A673 (cell line): ENCODE measurements around the gene INPP4A. TPM values are rescaled to one million over a fixed set of nuclear protein-coding genes. Genes with fewer than 3 reads are reported as not detected.

ENCODE experiments used
- BruUV-seq: library from RNA; stranded (reverse); fragments of 400-500 nt; replicated peaks from 2 replicates; lab custom pipeline; 2021; lab: Mats Ljungman, UMichigan
- CTCF ChIA-PET: fragments of 300-600 bp; sonication (Branson Sonifier 250); formaldehyde crosslinking; loops from one replicate; lab custom pipeline; 2022; ENCODE audit warnings: antibody characterized with exemption; lab: Charles Lee
- POLR2A ChIA-PET: fragments of 300-600 bp; sonication (Branson Sonifier 250); formaldehyde crosslinking; loops from one replicate; lab custom pipeline; 2022; ENCODE audit warnings: antibody characterized with exemption; ENCODE audit not compliant: low non-redundant PET; lab: Charles Lee
- DNase-seq: peaks from one replicate; pipeline ENCODE4 v3.0.0-alpha.2; 2015; ENCODE audit warnings: low spot score
- H3K27ac ChIP-seq: fragments of 200-600 bp; sonication (generic); 2 replicates; pipeline ENCODE4 v1.5.1; 2016; ENCODE audit warnings: mixed run types, low read depth, mild to moderate bottlenecking, mixed read lengths, antibody characterized with exemption, low read length; ENCODE audit not compliant: poor library complexity, severe bottlenecking
- H3K27me3 ChIP-seq: fragments of 200-600 bp; sonication (generic); replicated peaks from 2 replicates; pipeline ENCODE4 v1.6.1; 2017; ENCODE audit warnings: mixed run types, low read depth, mild to moderate bottlenecking, mixed read lengths, antibody characterized with exemption, low read length; ENCODE audit not compliant: insufficient read depth, poor library complexity
- H3K36me3 ChIP-seq: fragments of 200-600 bp; sonication (generic); 2 replicates; pipeline ENCODE4 v1.6.1; 2016; ENCODE audit warnings: mixed run types, mild to moderate bottlenecking, mixed read lengths, antibody characterized with exemption, low read length; ENCODE audit not compliant: insufficient read depth, poor library complexity, severe bottlenecking
- H3K4me1 ChIP-seq: fragments of 200-600 bp; sonication (generic); 2 replicates; pipeline ENCODE4 v1.6.1; 2017; ENCODE audit warnings: mixed run types, mild to moderate bottlenecking, mixed read lengths, antibody characterized with exemption, low read length; ENCODE audit not compliant: insufficient read depth, poor library complexity, severe bottlenecking
- H3K4me3 ChIP-seq: fragments of 200-600 bp; sonication (generic); 2 replicates; pipeline ENCODE4 v1.5.1; 2016; ENCODE audit warnings: low read depth, mixed run types, mild to moderate bottlenecking, mixed read lengths, low read length; ENCODE audit not compliant: poor library complexity, severe bottlenecking
- H3K9me3 ChIP-seq: fragments of 200-600 bp; sonication (generic); 2 replicates; pipeline ENCODE4 v1.6.1; 2016; ENCODE audit warnings: mixed run types, low read depth, mild to moderate bottlenecking, mixed read lengths, antibody characterized with exemption, low read length; ENCODE audit not compliant: poor library complexity, severe bottlenecking
- EZH2 ChIP-seq: fragments of 200-600 bp; sonication (generic); IDR thresholded peaks from 2 replicates; pipeline ENCODE4 v1.6.1; 2017; ENCODE audit warnings: borderline replicate concordance, low read depth, mild to moderate bottlenecking, mixed read lengths, antibody characterized with exemption, low read length; ENCODE audit not compliant: poor library complexity, severe bottlenecking
- intact Hi-C: fragments of 100-400 bp; cut with micrococcal nuclease; formaldehyde crosslinking; loops from one replicate; pipeline ENCODE4 v1.10.0; 2022; ENCODE audit not compliant: unreplicated experiment
- total RNA-seq: library from RNA; stranded (reverse); gene quantifications from 2 replicates; pipeline ENCODE4 v1.2.3, GENCODE V29; 2021
- TF ChIP-seq, protein P1 (sequence below): fragments of 300-800, 200-600 bp; sonication (generic); conservative IDR thresholded peaks from 2 replicates; pipeline ENCODE4 v1.5.1; 2017; ENCODE audit warnings: low read depth, mild to moderate bottlenecking, antibody characterized with exemption, low read length, moderate library complexity, mixed read lengths

Gene INPP4A
- total RNA-seq, 1 experiment from 2014 or later = 33.5 TPM

DNA sequence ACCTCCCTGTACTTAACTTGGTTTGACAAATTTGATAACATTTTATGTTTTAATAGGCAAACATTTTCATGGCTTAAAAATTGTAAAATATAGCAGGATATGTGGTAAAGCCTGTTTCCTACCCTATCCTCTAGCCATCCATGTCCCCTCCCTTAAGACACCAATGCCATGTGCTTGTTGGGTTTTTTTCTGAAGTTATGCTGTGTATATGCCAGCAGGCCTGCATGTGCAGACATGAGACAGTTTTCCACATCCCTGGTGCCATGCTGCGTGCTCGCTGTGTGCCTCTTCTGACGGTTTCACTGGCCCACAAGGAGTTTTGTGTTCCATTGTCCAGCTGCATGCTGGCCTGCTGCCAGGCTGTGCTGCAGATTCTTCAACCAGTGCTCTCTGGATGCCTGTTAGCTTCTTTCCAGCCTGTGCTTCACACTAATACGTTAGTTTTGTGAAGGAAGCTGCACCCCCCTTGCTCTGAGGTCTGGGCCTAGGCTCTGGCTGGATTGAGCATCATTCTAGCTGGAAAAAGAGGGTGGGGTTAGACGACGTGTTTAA lies 16.9 kb downstream of the INPP4A start:
- H3K36me3 ChIP-seq = no peaks in the 10 kb centered on the region
- POLR2A ChIA-PET = no interaction called here

DNA sequence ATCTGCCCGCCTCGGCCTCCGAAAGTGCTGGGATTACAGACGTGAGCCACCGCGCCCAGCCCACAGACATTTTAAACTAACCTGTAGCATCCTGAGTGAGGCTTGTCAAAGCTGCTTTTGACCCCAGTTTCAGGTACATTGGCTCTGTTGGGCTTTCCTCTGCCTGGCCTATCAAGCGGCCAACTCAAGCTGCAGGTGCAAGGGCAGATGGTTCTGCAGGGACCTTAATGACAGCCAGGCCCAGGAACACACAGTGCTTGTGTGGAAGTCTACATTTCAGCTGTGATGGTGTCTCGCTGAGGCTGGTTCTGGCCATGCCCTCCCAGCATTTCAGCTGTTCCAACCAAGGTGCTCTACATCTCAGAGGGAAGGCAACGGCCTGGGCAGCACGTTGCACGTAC lies 18.4 kb downstream of the INPP4A start:
- ChIA-PET CTCF (no interaction called here), POLR2A (no interaction called here)
- no peak for DNase-seq
- intact Hi-C loops = no loop called here
- Histone ChIP-seq H3K27ac (no peak overlapping the region), H3K9me3 (no peaks in the 10 kb centered on the region), H3K4me1 (peaks cover 27% of the 10 kb centered on the region), H3K4me3 (no peak overlapping the region), H3K27me3 (no peaks in the 10 kb centered on the region), H3K36me3 (no peaks in the 10 kb centered on the region)
- TF ChIP-seq EZH2 = no peak
- TF ChIP-seq, protein P1, sequence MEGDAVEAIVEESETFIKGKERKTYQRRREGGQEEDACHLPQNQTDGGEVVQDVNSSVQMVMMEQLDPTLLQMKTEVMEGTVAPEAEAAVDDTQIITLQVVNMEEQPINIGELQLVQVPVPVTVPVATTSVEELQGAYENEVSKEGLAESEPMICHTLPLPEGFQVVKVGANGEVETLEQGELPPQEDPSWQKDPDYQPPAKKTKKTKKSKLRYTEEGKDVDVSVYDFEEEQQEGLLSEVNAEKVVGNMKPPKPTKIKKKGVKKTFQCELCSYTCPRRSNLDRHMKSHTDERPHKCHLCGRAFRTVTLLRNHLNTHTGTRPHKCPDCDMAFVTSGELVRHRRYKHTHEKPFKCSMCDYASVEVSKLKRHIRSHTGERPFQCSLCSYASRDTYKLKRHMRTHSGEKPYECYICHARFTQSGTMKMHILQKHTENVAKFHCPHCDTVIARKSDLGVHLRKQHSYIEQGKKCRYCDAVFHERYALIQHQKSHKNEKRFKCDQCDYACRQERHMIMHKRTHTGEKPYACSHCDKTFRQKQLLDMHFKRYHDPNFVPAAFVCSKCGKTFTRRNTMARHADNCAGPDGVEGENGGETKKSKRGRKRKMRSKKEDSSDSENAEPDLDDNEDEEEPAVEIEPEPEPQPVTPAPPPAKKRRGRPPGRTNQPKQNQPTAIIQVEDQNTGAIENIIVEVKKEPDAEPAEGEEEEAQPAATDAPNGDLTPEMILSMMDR = no peak
- no TSS peak for BruUV-seq

More for the DNA sequence above, 16.9 kb downstream of the INPP4A start:
- intact Hi-C loops = no loop called here
- H3K27ac ChIP-seq = no peak overlapping the region
- BruUV-seq = no TSS peak
- no peaks in the 10 kb centered on the region for H3K27me3 ChIP-seq
- peaks cover 21% of the 10 kb centered on the region for H3K4me1 ChIP-seq
- H3K9me3 ChIP-seq = no peaks in the 10 kb centered on the region
- CTCF ChIA-PET = no interaction called here
- TF ChIP-seq EZH2 = no peak
- TF ChIP-seq, protein P1 = no peak
- no peak overlapping the region for H3K4me3 ChIP-seq
- DNase-seq = no peak

DNA sequence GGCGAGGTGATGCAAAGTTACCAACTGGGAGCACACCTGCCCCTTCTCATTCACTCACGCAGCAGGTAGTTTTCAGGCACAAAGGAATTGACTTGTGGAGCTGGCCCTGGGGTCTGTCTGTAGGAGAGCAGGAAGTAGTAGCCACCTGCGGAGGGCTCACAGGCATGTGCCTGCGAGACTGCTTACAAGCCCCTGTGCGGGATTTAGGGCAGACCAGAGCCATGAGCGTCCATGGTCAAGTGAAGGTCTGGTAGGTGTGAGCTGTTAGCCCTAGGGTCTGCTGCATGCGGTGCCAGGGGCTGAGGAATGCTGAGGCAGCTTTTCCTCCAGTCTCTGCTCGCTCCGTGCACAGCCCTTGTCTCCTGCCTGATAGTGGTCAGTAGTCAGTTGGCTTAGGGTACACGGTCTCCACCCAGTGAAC lies 18.9 kb downstream of the INPP4A start:
- Histone ChIP-seq H3K36me3 (no peaks in the 10 kb centered on the region), H3K4me3 (no peak overlapping the region), H3K27ac (no peak overlapping the region), H3K9me3 (no peaks in the 10 kb centered on the region), H3K4me1 (peaks cover 32% of the 10 kb centered on the region), H3K27me3 (no peaks in the 10 kb centered on the region)
- CTCF ChIA-PET = no interaction called here
- TF ChIP-seq, protein P1 = no peak
- no peak for TF ChIP-seq EZH2
- intact Hi-C loops = no loop called here
- no peak for DNase-seq
- POLR2A ChIA-PET = no interaction called here
- BruUV-seq = no TSS peak
